K562 (cell line): ENCODE measurements around the gene ANO7. TPM values are rescaled to one million over a fixed set of nuclear protein-coding genes. Genes with fewer than 3 reads are reported as not detected.

ENCODE experiments used
- CHD2 ChIP-seq: IDR thresholded peaks from 2 replicates; pipeline ENCODE4 v1.6.1; 2011; ENCODE audit warnings: low read depth, low read length
- FOS ChIP-seq: IDR thresholded peaks from 3 replicates; pipeline ENCODE4 v1.6.1; 2011; ENCODE audit not compliant: insufficient read length; ENCODE audit errors: extremely low read depth
- FOSL1 ChIP-seq: fragments of 200-800 bp; sonication (Bioruptor generic); conservative IDR thresholded peaks from 2 replicates; pipeline ENCODE4 v1.6.1; 2016; ENCODE audit warnings: missing genetic modification characterization, missing compliant biosample characterization
- FOXK1 ChIP-seq: sonication (generic); formaldehyde crosslinking; IDR thresholded peaks from 2 replicates; pipeline ENCODE4 v1.8.0; 2022; ENCODE audit warnings: missing genetic modification reagents, mild to moderate bottlenecking, borderline replicate concordance
- GATA2 ChIP-seq: sonication (generic); formaldehyde crosslinking; IDR thresholded peaks from 2 replicates; pipeline ENCODE4 v1.4.0; 2020; ENCODE audit warnings: mild to moderate bottlenecking, missing genetic modification reagents
- HDGF ChIP-seq: fragments of 450-650 bp; IDR thresholded peaks from 2 replicates; pipeline ENCODE4 v1.6.1; 2016
- KDM2B ChIP-seq: fragments of 250-450 bp; sonication (Bioruptor Pico); IDR thresholded peaks from 2 replicates; pipeline ENCODE4 v1.8.0; 2021; ENCODE audit warnings: mild to moderate bottlenecking, moderate library complexity
- MCM3 ChIP-seq: fragments of 450-650 bp; IDR thresholded peaks from 2 replicates; pipeline ENCODE4 v1.6.1; 2016
- MECOM ChIP-seq: fragments of 250-450 bp; sonication (Bioruptor Pico); IDR thresholded peaks from 2 replicates; pipeline ENCODE4 v1.8.0; 2022; ENCODE audit warnings: inconsistent platforms
- MED1 ChIP-seq: sonication (generic); formaldehyde crosslinking; IDR thresholded peaks from 2 replicates; pipeline ENCODE4 v1.8.1; 2023; ENCODE audit warnings: missing genetic modification reagents, borderline replicate concordance
- MIER1 ChIP-seq: fragments of 450-650 bp; IDR thresholded peaks from 2 replicates; pipeline ENCODE4 v1.6.1; 2016; ENCODE audit warnings: antibody characterized with exemption, mild to moderate bottlenecking, low read depth
- MTA3 ChIP-seq: fragments of 450-650 bp; formaldehyde crosslinking; IDR thresholded peaks from 2 replicates; pipeline ENCODE4 v1.6.1; 2017; ENCODE audit warnings: mild to moderate bottlenecking, borderline replicate concordance
- NFE2 ChIP-seq: IDR thresholded peaks from 2 replicates; pipeline ENCODE4 v1.6.1; 2014; ENCODE audit warnings: antibody characterized with exemption, low read depth
- NR2F6 ChIP-seq: fragments of 450-650 bp; formaldehyde crosslinking; IDR thresholded peaks from 2 replicates; pipeline ENCODE4 v1.4.0; 2020; ENCODE audit warnings: mild to moderate bottlenecking
- OTX1 ChIP-seq: fragments of 450-650 bp; formaldehyde crosslinking; IDR thresholded peaks from 2 replicates; pipeline ENCODE4 v1.4.0; 2022; ENCODE audit warnings: mild to moderate bottlenecking
- PHB ChIP-seq: fragments of 250-450 bp; sonication (Bioruptor Pico); IDR thresholded peaks from 2 replicates; pipeline ENCODE4 v1.5.0; 2021
- PPARD ChIP-seq: fragments of 250-450 bp; sonication (Bioruptor Pico); IDR thresholded peaks from 2 replicates; pipeline ENCODE4 v1.8.0; 2022; ENCODE audit warnings: inconsistent platforms, mild to moderate bottlenecking, moderate library complexity
- PRPF4 ChIP-seq: fragments of 200-400 bp; formaldehyde crosslinking; IDR thresholded peaks from one replicate; pipeline ENCODE4 v1.6.1; 2017; ENCODE audit warnings: low read length, low read depth, mild to moderate bottlenecking; ENCODE audit not compliant: insufficient read depth, poor library complexity, severe bottlenecking
- RNF2 ChIP-seq: sonication (generic); IDR thresholded peaks from 2 replicates; pipeline ENCODE4 v1.6.1; 2016
- SMAD2 ChIP-seq: fragments of 150-350 bp; IDR thresholded peaks from 2 replicates; pipeline ENCODE4 v1.6.1; 2014; ENCODE audit warnings: low read depth, mild to moderate bottlenecking, low read length
- TGIF2 ChIP-seq: sonication (generic); formaldehyde crosslinking; IDR thresholded peaks from 2 replicates; pipeline ENCODE4 v1.8.1; 2022; ENCODE audit warnings: mild to moderate bottlenecking, missing genetic modification reagents, moderate library complexity
- WHSC1 ChIP-seq: IDR thresholded peaks from one replicate; pipeline ENCODE4 v1.6.1; 2012; ENCODE audit warnings: low read length, control low read depth, inconsistent platforms
- ZFP36 ChIP-seq: fragments of 150-350 bp; IDR thresholded peaks from 2 replicates; pipeline ENCODE4 v1.6.1; 2018; ENCODE audit warnings: low read length, low read depth; ENCODE audit not compliant: partially characterized antibody
- ZNF140 ChIP-seq: fragments of 250-450 bp; sonication (Bioruptor Pico); IDR thresholded peaks from 2 replicates; pipeline ENCODE4 v1.8.0; 2021; ENCODE audit warnings: moderate library complexity, mild to moderate bottlenecking, inconsistent platforms
- ZNF324 ChIP-seq: fragments of 250-450 bp; sonication (Bioruptor Pico); IDR thresholded peaks from 2 replicates; pipeline ENCODE4 v1.4.0; 2020; ENCODE audit warnings: mild to moderate bottlenecking
- ZNF695 ChIP-seq: fragments of 450-650 bp; formaldehyde crosslinking; IDR thresholded peaks from 2 replicates; pipeline ENCODE4 v1.4.0; 2020; ENCODE audit warnings: mild to moderate bottlenecking, moderate library complexity
- ZZZ3 ChIP-seq: fragments of 450-650 bp; IDR thresholded peaks from 2 replicates; pipeline ENCODE4 v1.6.1; 2016; ENCODE audit warnings: antibody characterized with exemption, mild to moderate bottlenecking, moderate library complexity
- polyA plus RNA-seq, 8 experiments: library from polyadenylated mRNA; depleted of rRNA in 4 of 8; stranded (reverse) in 5 of 8; unstranded in 3 of 8; fragments of >200 nt; fragmentation: Nextera tagmentation in 2 of 8; fragmentation: Illumina TruSeq in 1 of 8; extraction: Ambion mirVana in 2 of 8; extraction: Trizol in 1 of 8; gene quantifications; 2 replicates each; pipeline versions ENCODE4 v1.2.1 to v1.2.3, GENCODE V29; 2011 to 2014; ENCODE audit warnings: inconsistent platforms in 1 of 8, missing spikeins in 1 of 8
- total RNA-seq, 7 experiments: library from RNA; depleted of rRNA in 6 of 7; stranded (reverse); fragments of >200 nt in 6 of 7; fragmentation: Illumina TruSeq in 2 of 7; extraction: Trizol in 2 of 7; gene quantifications; 2 replicates each; pipeline versions ENCODE4 v1.2.1 to v1.2.3, GENCODE V29; 2011 to 2021; ENCODE audit warnings: low replicate concordance in 1 of 7
- TF ChIP-seq, protein P1 (sequence below): sonication (generic); IDR thresholded peaks from 2 replicates; pipeline ENCODE4 v1.6.1; 2016
- TF ChIP-seq, protein P2 (sequence below), 2 experiments: fragments of 150-350 bp in 1 of 2; IDR thresholded peaks; 2 replicates each; pipeline ENCODE4 v1.6.1; 2012 to 2016; ENCODE audit warnings: low read depth in 2 of 2, low read length in 2 of 2, mild to moderate bottlenecking in 1 of 2, moderate library complexity in 1 of 2

ANO7 gene
- total and polyA plus RNA-seq, 9 of the 15 experiments (the other 6 are each of a cell fraction or from before 2014, with no cell fraction given) = 0.28 to 5.1 (median 1.1) TPM

DNA sequence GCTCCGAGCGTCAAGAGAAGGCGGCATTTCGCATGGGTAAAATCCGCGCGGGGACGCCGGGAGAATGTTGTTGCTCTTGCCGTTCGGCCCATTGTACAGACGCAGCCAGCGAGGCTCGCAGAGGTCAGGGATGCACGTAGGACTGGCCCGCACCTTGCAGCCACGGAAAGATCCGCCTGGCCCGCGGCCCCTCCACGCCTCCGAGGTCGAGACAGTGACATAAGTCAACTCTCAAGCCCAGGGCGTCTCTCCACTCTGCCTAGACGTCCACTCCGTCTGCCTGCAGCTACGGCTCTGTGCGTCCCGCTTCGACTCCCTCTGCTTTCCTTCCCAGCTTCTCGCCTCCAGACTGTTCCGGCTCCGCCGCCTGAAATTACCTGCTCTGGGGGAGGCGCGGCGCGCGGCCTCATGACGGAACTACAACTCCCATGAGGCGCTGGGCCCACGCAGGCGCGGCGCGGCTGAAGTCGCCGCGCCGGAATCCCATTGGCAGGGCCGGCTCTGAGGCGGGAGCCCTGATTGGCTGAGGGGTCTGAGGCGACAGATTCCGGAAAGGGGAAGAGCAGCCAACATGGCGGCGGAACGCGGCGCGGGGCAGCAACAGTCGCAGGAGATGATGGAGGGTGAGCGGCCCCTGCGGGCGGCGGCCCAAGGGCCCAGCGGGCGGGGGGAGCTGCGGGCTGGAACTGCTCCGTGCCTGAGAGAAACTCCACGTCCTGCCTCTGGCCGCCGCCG lies 38.4 kb upstream of the ANO7 start, which contains the start of gene PPP1R7 (continued):
- TF ChIP-seq FOXK1 (CRISPR knock-in tag) = no peak; the same call in 1 of the 2 replicates
- TF ChIP-seq GATA2 = no peak
- TF ChIP-seq FOS = peak; percentile 85
- no peak for TF ChIP-seq FOSL1
- no peak for TF ChIP-seq KDM2B (CRISPR knock-in tag)
- TF ChIP-seq MED1 = no peak
- no peak for TF ChIP-seq ZZZ3
- TF ChIP-seq TGIF2 (CRISPR knock-in tag) = no peak
- TF ChIP-seq MIER1 = no peak
- TF ChIP-seq PPARD (CRISPR knock-in tag) = no peak
- TF ChIP-seq NFE2 = no peak
- no peak for TF ChIP-seq MECOM (CRISPR knock-in tag)
- no peak for TF ChIP-seq ZFP36
- TF ChIP-seq HDGF = 0 out of 2 replicates have a peak, but pooled peaks have one; percentile 38
- TF ChIP-seq RNF2 = 0 out of 2 replicates have a peak, but pooled peaks have one; percentile 36
- no peak for TF ChIP-seq SMAD2
- TF ChIP-seq CHD2 = no peak; the same call in 1 of the 2 replicates
- no peak for TF ChIP-seq ZNF324
- TF ChIP-seq, protein P1, sequence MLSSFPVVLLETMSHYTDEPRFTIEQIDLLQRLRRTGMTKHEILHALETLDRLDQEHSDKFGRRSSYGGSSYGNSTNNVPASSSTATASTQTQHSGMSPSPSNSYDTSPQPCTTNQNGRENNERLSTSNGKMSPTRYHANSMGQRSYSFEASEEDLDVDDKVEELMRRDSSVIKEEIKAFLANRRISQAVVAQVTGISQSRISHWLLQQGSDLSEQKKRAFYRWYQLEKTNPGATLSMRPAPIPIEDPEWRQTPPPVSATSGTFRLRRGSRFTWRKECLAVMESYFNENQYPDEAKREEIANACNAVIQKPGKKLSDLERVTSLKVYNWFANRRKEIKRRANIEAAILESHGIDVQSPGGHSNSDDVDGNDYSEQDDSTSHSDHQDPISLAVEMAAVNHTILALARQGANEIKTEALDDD = no peak
- no peak for TF ChIP-seq OTX1 (CRISPR knock-in tag)
- no peak for TF ChIP-seq MTA3
- no peak for TF ChIP-seq ZNF140 (CRISPR knock-in tag)
- no peak for TF ChIP-seq MCM3
- TF ChIP-seq NR2F6 = no peak
- TF ChIP-seq, protein P2, sequence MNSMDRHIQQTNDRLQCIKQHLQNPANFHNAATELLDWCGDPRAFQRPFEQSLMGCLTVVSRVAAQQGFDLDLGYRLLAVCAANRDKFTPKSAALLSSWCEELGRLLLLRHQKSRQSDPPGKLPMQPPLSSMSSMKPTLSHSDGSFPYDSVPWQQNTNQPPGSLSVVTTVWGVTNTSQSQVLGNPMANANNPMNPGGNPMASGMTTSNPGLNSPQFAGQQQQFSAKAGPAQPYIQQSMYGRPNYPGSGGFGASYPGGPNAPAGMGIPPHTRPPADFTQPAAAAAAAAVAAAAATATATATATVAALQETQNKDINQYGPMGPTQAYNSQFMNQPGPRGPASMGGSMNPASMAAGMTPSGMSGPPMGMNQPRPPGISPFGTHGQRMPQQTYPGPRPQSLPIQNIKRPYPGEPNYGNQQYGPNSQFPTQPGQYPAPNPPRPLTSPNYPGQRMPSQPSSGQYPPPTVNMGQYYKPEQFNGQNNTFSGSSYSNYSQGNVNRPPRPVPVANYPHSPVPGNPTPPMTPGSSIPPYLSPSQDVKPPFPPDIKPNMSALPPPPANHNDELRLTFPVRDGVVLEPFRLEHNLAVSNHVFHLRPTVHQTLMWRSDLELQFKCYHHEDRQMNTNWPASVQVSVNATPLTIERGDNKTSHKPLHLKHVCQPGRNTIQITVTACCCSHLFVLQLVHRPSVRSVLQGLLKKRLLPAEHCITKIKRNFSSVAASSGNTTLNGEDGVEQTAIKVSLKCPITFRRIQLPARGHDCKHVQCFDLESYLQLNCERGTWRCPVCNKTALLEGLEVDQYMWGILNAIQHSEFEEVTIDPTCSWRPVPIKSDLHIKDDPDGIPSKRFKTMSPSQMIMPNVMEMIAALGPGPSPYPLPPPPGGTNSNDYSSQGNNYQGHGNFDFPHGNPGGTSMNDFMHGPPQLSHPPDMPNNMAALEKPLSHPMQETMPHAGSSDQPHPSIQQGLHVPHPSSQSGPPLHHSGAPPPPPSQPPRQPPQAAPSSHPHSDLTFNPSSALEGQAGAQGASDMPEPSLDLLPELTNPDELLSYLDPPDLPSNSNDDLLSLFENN (IDR thresholded peaks at IDR 0.05; ENCODE audit: low read depth in 2 of 2, low read length in 2 of 2) = no peak
- TF ChIP-seq ZNF695 (CRISPR knock-in tag) = no peak
- no peak for TF ChIP-seq PHB (CRISPR knock-in tag)
- TF ChIP-seq PRPF4 = no peak
- TF ChIP-seq WHSC1 = no peak
